ENCODE data around the gene RETREG3. TPM values are rescaled to one million over a fixed set of nuclear protein-coding genes. Genes with fewer than 3 reads are reported as not detected.

Gene RETREG3
- total and polyA plus RNA-seq, 2 of the 13 experiments (the other 11 are each of a cell fraction or from before 2014, with no cell fraction given), result 47.0 to 55.8 TPM

DNA sequence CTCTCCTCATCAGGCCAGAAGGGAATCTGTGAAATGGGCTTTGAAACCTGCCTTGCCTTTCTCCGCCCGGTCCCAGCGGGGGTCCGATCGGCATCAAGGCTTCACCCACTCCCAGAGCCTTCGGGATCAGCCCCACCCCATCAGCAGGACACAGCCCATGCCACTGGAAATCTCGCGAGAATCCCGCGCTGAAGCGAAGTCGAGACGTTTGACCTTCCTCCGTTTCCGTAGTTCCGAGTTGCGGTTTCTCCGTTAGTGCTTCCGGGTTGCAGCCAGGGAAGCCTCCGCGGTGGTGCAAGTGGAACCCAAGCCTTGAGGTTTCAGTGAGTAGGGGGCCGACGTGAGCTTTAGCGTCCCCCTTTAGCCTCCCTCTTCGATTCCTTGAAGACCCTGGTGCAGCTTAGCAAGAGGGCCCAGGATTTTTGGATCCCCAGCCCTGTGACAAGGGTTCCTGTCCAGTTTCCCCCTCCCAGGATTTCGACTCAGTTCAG, 47.2 kb downstream of the RETREG3 start, which contains the start of gene COASY (continued):
- TF ChIP-seq ZHX2 (IDR thresholded peaks at IDR 0.05; ENCODE audit: low read depth) (no peak; the same call in 1 of the 2 replicates), ZHX2 (CRISPR knock-in tag; IDR thresholded peaks at IDR 0.05; ENCODE audit: borderline replicate concordance) (0 out of 2 replicates have a peak, but pooled peaks have one; percentile 19), ZMYM2 (CRISPR knock-in tag; IDR thresholded peaks at IDR 0.05) (peak; percentile 90), NAIF1 (CRISPR knock-in tag; IDR thresholded peaks at IDR 0.05; ENCODE audit: borderline replicate concordance) (peak; percentile 91), ZSCAN29 (CRISPR knock-in tag; conservative IDR thresholded peaks at IDR 0.05) (peak; percentile 61; the same call in 1 of the 2 replicates), NR2C2 (CRISPR knock-in tag; IDR thresholded peaks at IDR 0.05; ENCODE audit: borderline replicate concordance) (peak; percentile 100), LCORL (IDR thresholded peaks at IDR 0.05) (no peak), LCORL (CRISPR knock-in tag; IDR thresholded peaks at IDR 0.05) (peak; percentile 74; the same call in 1 of the 2 replicates), GLI4 (CRISPR knock-in tag; IDR thresholded peaks at IDR 0.05; ENCODE audit: borderline replicate concordance) (no peak), TFAP4 (IDR thresholded peaks at IDR 0.05; ENCODE audit: borderline replicate concordance, low read depth) (peak; percentile 75), NFYB (CRISPR knock-in tag; IDR thresholded peaks at IDR 0.05) (0 out of 2 replicates have a peak, but pooled peaks have one; percentile 22), ZBTB33 (CRISPR knock-in tag; IDR thresholded peaks at IDR 0.05) (no peak; the same call in 1 of the 2 replicates), ELF1 (CRISPR knock-in tag; IDR thresholded peaks at IDR 0.05) (peak; percentile 99), ZNF567 (CRISPR knock-in tag; IDR thresholded peaks at IDR 0.05; ENCODE audit: borderline replicate concordance) (peak; percentile 79; the same call in 1 of the 2 replicates), SP1 (IDR thresholded peaks at IDR 0.05) (peak; percentile 93), SP1 (CRISPR knock-in tag; IDR thresholded peaks at IDR 0.05) (peak; percentile 68), BCL3 (CRISPR knock-in tag; IDR thresholded peaks at IDR 0.05) (peak; percentile 23; the same call in 1 of the 2 replicates), THAP11 (CRISPR knock-in tag; IDR thresholded peaks at IDR 0.05) (peak; percentile 96), ZNF549 (CRISPR knock-in tag; IDR thresholded peaks at IDR 0.05) (no peak), WIZ (CRISPR knock-in tag; IDR thresholded peaks at IDR 0.05) (0 out of 2 replicates have a peak, but pooled peaks have one; percentile 11), NFKBIZ (CRISPR knock-in tag; IDR thresholded peaks at IDR 0.05) (peak; percentile 73; the same call in 1 of the 2 replicates), ZKSCAN1 (IDR thresholded peaks at IDR 0.05; ENCODE audit: low read length) (no peak)

All from HepG2 (cell line).